MM.1S (cell line): ENCODE data around the gene HOXC11.

Source experiments
- DNase-seq: peaks from one replicate; pipeline ENCODE4 v3.0.0-alpha.2; 2015
- H2AFZ ChIP-seq: fragments of 300-600 bp; sonication (generic); 2 replicates; pipeline ENCODE4 v1.6.0; 2016; ENCODE audit warnings: antibody characterized with exemption, low read length
- H3F3A ChIP-seq: fragments of 300-600 bp; sonication (generic); 2 replicates; pipeline ENCODE4 v1.6.1; 2016; ENCODE audit warnings: mild to moderate bottlenecking, antibody characterized with exemption, low read length, moderate library complexity, mixed read lengths; ENCODE audit not compliant: insufficient read depth
- H3K27ac ChIP-seq: fragments of 300-600 bp; sonication (generic); 2 replicates; pipeline ENCODE4 v1.5.1; 2016; ENCODE audit warnings: mild to moderate bottlenecking, low read length
- H3K27me3 ChIP-seq: fragments of 300-600 bp; sonication (generic); replicated peaks from 2 replicates; pipeline ENCODE4 v1.6.0; 2016; ENCODE audit warnings: low read length; ENCODE audit not compliant: insufficient read depth
- H3K36me3 ChIP-seq: fragments of 300-600 bp; sonication (generic); replicated peaks from 2 replicates; pipeline ENCODE4 v1.6.1; 2016; ENCODE audit warnings: mild to moderate bottlenecking, low read length, mixed read lengths; ENCODE audit not compliant: insufficient read depth
- H3K4me1 ChIP-seq: fragments of 300-600 bp; sonication (generic); 2 replicates; pipeline ENCODE4 v1.6.1; 2016; ENCODE audit warnings: low read length, mixed read lengths
- H3K4me2 ChIP-seq: fragments of 300-600 bp; sonication (generic); 2 replicates; pipeline ENCODE4 v1.6.0; 2016; ENCODE audit warnings: low read depth, low read length
- H3K4me3 ChIP-seq: fragments of 300-600 bp; sonication (generic); 2 replicates; pipeline ENCODE4 v1.5.1; 2016; ENCODE audit warnings: low read length, mixed read lengths
- H3K79me2 ChIP-seq: fragments of 300-600 bp; sonication (generic); 2 replicates; pipeline ENCODE4 v1.6.1; 2016; ENCODE audit warnings: mixed run types, low read length, mixed read lengths
- H3K9ac ChIP-seq: fragments of 300-600 bp; sonication (generic); 2 replicates; pipeline ENCODE4 v1.6.1; 2016; ENCODE audit warnings: low read length, mixed read lengths
- H3K9me2 ChIP-seq: fragments of 300-600 bp; sonication (generic); replicated peaks from 2 replicates; pipeline ENCODE4 v1.6.1; 2016; ENCODE audit warnings: mild to moderate bottlenecking, low read length, mixed read lengths; ENCODE audit not compliant: insufficient read depth
- H3K9me3 ChIP-seq: fragments of 300-600 bp; sonication (generic); replicated peaks from 2 replicates; pipeline ENCODE4 v1.6.1; 2016; ENCODE audit warnings: mild to moderate bottlenecking, low read length, mixed read lengths; ENCODE audit not compliant: insufficient read depth
- H4K20me1 ChIP-seq: fragments of 300-600 bp; sonication (generic); 2 replicates; pipeline ENCODE4 v1.6.1; 2016; ENCODE audit warnings: mild to moderate bottlenecking, low read length, moderate library complexity, mixed read lengths; ENCODE audit not compliant: insufficient read depth
- CTCF ChIP-seq: fragments of 300-600 bp; sonication (generic); IDR thresholded peaks from 2 replicates; pipeline ENCODE4 v1.5.1; 2016; ENCODE audit warnings: antibody characterized with exemption, low read length, mixed read lengths
- EZH2 ChIP-seq: fragments of 300-600 bp; sonication (generic); optimal IDR thresholded peaks from 2 replicates; pipeline ENCODE3; 2017; ENCODE audit warnings: low read depth, mild to moderate bottlenecking, antibody characterized with exemption, low read length, mixed read lengths
- EZH2phosphoT487 ChIP-seq: fragments of 300-600 bp; sonication (generic); IDR thresholded peaks from 2 replicates; pipeline ENCODE4 v1.6.1; 2018; ENCODE audit warnings: antibody characterized with exemption, low read length

Gene HOXC11

GRCh38 chr12:54004841-54005530, 32.1 kb downstream of the HOXC11 start:
- Histone ChIP-seq H3K4me1 (0 out of 2 replicates have a peak, but pooled peaks cover 5% of the 10 kb centered on the region), H3K4me2 (no peak overlapping the region), H3K36me3 (no peaks in the 10 kb centered on the region), H3K9ac (no peak overlapping the region), H3K79me2 (no peaks in the 10 kb centered on the region), H3K27ac (no peak overlapping the region), H3K9me3 (no peaks in the 10 kb centered on the region), H3K4me3 (no peak overlapping the region), H3K27me3 (peaks cover 93% of the 10 kb centered on the region), H3K9me2 (no peaks in the 10 kb centered on the region), H4K20me1 (no peaks in the 10 kb centered on the region), H2AFZ (no peak overlapping the region), H3F3A (no peaks in the 10 kb centered on the region)
- 0 out of 2 replicates have a peak, but pooled peaks have one; percentile 45 for TF ChIP-seq EZH2phosphoT487
- no peak for TF ChIP-seq EZH2
- TF ChIP-seq CTCF, result no peak
- DNase-seq, result no peak

GRCh38 chr12:54005531-54005852, 32.6 kb downstream of the HOXC11 start:
- DNase-seq, result no peak
- H3K9me2 ChIP-seq, result no peaks in the 10 kb centered on the region
- TF ChIP-seq EZH2phosphoT487, result no peak
- TF ChIP-seq EZH2, result no peak
- no peak for TF ChIP-seq CTCF
- H3K79me2 ChIP-seq, result no peaks in the 10 kb centered on the region
- H3K4me3 ChIP-seq, result no peak overlapping the region
- peaks cover 93% of the 10 kb centered on the region for H3K27me3 ChIP-seq
- no peak overlapping the region for H3K9ac ChIP-seq
- no peaks in the 10 kb centered on the region for H4K20me1 ChIP-seq
- H3K9me3 ChIP-seq, result no peaks in the 10 kb centered on the region
- H3K4me1 ChIP-seq, result 0 out of 2 replicates have a peak, but pooled peaks cover 5% of the 10 kb centered on the region
- H2AFZ ChIP-seq, result no peak overlapping the region
- no peaks in the 10 kb centered on the region for H3F3A ChIP-seq
- H3K4me2 ChIP-seq, result no peak overlapping the region
- H3K36me3 ChIP-seq, result no peaks in the 10 kb centered on the region
- no peak overlapping the region for H3K27ac ChIP-seq

- Histone ChIP-seq H3K9me3 (no peaks in the 10 kb centered on the region), H3K27ac (no peak overlapping the region), H3K4me2 (peak overlapping the region; percentile 96), H3K27me3 (peaks cover 93% of the 10 kb centered on the region), H3K4me3 (peak overlapping the region; percentile 61), H3F3A (no peaks in the 10 kb centered on the region), H3K9me2 (no peaks in the 10 kb centered on the region), H3K36me3 (no peaks in the 10 kb centered on the region), H3K79me2 (no peaks in the 10 kb centered on the region), H3K4me1 (0 out of 2 replicates have a peak, but pooled peaks cover 5% of the 10 kb centered on the region), H4K20me1 (no peaks in the 10 kb centered on the region), H2AFZ (peak overlapping the region; percentile 35), H3K9ac (peak overlapping the region; percentile 30; the same call in 1 of the 2 replicates)
- TF ChIP-seq EZH2, result peak; percentile 77
- TF ChIP-seq CTCF, result peak; percentile 87
- no peak for TF ChIP-seq EZH2phosphoT487
- DNase-seq, result peak; percentile 76
These were observed 33.1 kb downstream of the HOXC11 start for GRCh38 chr12:54005853-54006558.
